ENCODE measurements around the gene CDKN2D. TPM values are rescaled to one million over a fixed set of nuclear protein-coding genes. Genes with fewer than 3 reads are reported as not detected.

The CDKN2D gene
- total RNA-seq, 1 experiment from 2014 or later, result 13.8 TPM

DNA sequence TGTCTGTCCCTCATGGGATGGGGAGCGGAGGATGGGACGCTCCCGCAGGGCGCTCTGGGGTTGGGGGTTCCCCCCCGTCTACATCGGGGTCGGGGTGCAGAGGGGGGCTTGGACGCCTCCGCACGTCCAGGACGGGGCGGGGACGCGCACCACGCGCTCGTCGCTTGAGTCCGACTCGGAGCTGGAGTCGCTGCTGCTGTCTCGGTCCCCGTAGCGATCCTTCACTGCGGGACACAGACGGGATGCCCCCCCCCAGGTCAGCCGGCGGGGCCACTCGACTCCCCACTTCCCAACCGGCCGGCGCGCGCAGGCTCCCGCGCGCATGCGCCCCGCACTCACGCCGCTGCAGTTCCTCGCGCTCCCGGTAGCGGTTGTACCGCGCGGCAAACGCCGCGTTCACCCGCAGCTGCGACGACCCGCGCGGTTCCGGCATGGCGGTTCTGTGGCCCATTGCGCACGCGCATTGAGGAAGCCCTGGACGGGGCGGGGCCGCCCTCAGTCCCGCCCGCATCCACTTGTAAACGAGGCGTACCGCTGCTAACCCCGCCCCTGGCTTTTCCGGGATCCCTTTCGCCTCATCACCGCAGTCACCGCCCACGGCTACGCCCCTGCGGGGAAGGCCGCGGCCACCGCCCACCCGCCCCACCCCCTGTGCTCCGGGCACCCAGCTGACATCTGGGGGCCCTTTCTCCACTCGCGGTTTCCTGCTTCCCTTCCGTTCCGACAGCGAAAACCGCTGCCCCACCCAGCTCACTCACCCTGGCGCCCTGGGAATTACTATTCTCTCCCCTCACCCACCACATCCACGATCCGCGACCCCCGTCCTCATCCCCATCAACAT, 3.0 kb downstream of the CDKN2D start, which contains the start of gene KRI1 (continued):
- TF ChIP-seq, protein P1, sequence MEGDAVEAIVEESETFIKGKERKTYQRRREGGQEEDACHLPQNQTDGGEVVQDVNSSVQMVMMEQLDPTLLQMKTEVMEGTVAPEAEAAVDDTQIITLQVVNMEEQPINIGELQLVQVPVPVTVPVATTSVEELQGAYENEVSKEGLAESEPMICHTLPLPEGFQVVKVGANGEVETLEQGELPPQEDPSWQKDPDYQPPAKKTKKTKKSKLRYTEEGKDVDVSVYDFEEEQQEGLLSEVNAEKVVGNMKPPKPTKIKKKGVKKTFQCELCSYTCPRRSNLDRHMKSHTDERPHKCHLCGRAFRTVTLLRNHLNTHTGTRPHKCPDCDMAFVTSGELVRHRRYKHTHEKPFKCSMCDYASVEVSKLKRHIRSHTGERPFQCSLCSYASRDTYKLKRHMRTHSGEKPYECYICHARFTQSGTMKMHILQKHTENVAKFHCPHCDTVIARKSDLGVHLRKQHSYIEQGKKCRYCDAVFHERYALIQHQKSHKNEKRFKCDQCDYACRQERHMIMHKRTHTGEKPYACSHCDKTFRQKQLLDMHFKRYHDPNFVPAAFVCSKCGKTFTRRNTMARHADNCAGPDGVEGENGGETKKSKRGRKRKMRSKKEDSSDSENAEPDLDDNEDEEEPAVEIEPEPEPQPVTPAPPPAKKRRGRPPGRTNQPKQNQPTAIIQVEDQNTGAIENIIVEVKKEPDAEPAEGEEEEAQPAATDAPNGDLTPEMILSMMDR (IDR thresholded peaks at IDR 0.05 in 2 of 3, conservative IDR thresholded peaks at IDR 0.05 in 1 of 3; ENCODE audit: borderline replicate concordance in 1 of 3, insufficient read depth in 1 of 3, low read depth in 2 of 3, low read length in 2 of 3), result peak in 1 of 3 experiments; percentile 38; a peak in 2 of 6 replicates
- no peak; the same call in 1 of the 2 replicates for TF ChIP-seq ELF1 (IDR thresholded peaks at IDR 0.05; ENCODE audit: borderline replicate concordance, low read depth)
- TF ChIP-seq POLR2A (IDR thresholded peaks at IDR 0.05; ENCODE audit: borderline replicate concordance, extremely low read depth, insufficient read depth, insufficient read length), result peak; percentile 85
- TF ChIP-seq SP1 (IDR thresholded peaks at IDR 0.05; ENCODE audit: low read depth), result peak; percentile 44

DNA sequence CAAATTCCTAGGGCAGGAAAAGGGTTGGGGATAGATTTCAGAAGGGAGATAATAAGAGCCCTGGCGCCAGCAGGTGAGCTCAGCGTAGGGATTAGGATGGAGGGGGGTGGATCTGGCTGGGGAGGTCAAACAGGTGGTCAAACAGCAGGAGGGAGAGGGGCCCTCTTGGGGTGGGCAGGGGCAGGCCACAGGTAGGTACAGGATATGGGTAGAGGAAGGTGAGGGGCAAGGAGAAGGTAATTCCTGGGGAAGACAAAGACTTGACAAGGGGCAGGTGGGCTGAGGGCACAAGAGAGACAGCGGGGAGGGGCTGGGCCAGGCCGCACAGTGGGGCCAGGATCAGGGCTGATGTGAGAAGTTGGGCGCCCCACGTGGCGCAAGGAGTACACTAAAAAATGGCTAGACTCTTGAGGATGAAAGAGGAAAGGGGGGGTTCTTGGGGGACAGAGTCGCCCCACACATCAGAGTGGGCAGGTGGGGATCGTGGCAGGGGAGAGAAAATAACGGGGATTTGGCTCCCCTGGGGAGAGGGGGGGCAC, 3.7 kb downstream of the CDKN2D start:
- Histone ChIP-seq H3K9me2 (ENCODE audit: insufficient read depth) (no peaks in the 10 kb centered on the region), H3K27me3 (ENCODE audit: insufficient read depth, low read length) (no peaks in the 10 kb centered on the region)
- intact Hi-C loops (cut with micrococcal nuclease), result loop anchor here (5.0 kb wide), 3 partner anchors 63 to 163 kb away; partner anchors contain the start of genes CDC37, ILF3 and KEAP1

More for the DNA sequence above, 3.7 kb downstream of the CDKN2D start:
- DNase-seq (ENCODE audit: low read depth, low spot score) (no peak), ATAC-seq (peak; percentile 12; the same call in 1 of the 2 replicates)
- POLR2A ChIA-PET, result no interaction called here
- Histone ChIP-seq H3K4me3 (replicated peaks in 1 of 2; ENCODE audit: low read depth in 1 of 2, low read length in 2 of 2) (peak overlapping the region; percentile 76 to 95), H3K4me2 (ENCODE audit: low read length) (peak overlapping the region; percentile 98), H3K4me1 (ENCODE audit: control insufficient read depth in 1 of 2, insufficient read depth in 2 of 2, low read length in 2 of 2) (peaks cover 30 to 42% of the 10 kb centered on the region in 2 experiments), H3K9ac (ENCODE audit: low read length) (peak overlapping the region; percentile 99), H2AFZ (ENCODE audit: low read depth, low read length, poor library complexity, severe bottlenecking) (no peak overlapping the region), H3K27ac (ENCODE audit: low read depth, low read length) (peak overlapping the region; percentile 91), H3K36me3 (ENCODE audit: control insufficient read depth in 1 of 2, insufficient read depth in 2 of 2, low read length in 2 of 2) (peaks cover 4 to 25% of the 10 kb centered on the region in 2 experiments; a peak in 2 of 4 replicates), H4K20me1 (ENCODE audit: insufficient read depth) (no peaks in the 10 kb centered on the region), H3K9me3 (ENCODE audit: control insufficient read depth in 1 of 2, insufficient read depth in 1 of 2, low read depth in 1 of 2, low read length in 2 of 2) (no peaks in the 10 kb centered on the region), H3K79me2 (ENCODE audit: insufficient read depth, low read length) (peaks cover 28% of the 10 kb centered on the region)
- TF ChIP-seq POLR2A (IDR thresholded peaks at IDR 0.05; ENCODE audit: borderline replicate concordance, extremely low read depth, insufficient read depth, insufficient read length), result no peak
- TF ChIP-seq, protein P1 (IDR thresholded peaks at IDR 0.05 in 2 of 3, conservative IDR thresholded peaks at IDR 0.05 in 1 of 3; ENCODE audit: borderline replicate concordance in 1 of 3, insufficient read depth in 1 of 3, low read depth in 2 of 3, low read length in 2 of 3), result peak in 2 of 3 experiments; percentile 8 to 36; a peak in 2 of 6 replicates
- CTCF ChIA-PET, result interaction anchor here (1.0 kb wide), 2 partner anchors 24 to 135 kb away, joined by 3 to 4 read pairs; no protein-coding TSS in a partner anchor
- RAD21 ChIA-PET (ENCODE audit: low non-redundant PET in 1 of 2, low total read pairs in 2 of 2, uncharacterized antibody in 2 of 2, unreplicated experiment in 2 of 2), result no interaction called here
- no TSS peak for BruUV-seq (replicated peaks)

Data from HCT116 (cell line).